ENCODE results near the gene SLC22A31. TPM values are rescaled to one million over a fixed set of nuclear protein-coding genes. Genes with fewer than 3 reads are reported as not detected.

SLC22A31 gene
- total RNA-seq, 1 experiment from 2014 or later = not detected

GRCh38 chr16:89175280-89176146 is 24.8 kb downstream of the SLC22A31 start:
- intact Hi-C loops (cut with micrococcal nuclease) = no loop called here
- H3K27ac Mint-ChIP-seq (ENCODE audit: low read depth, unreplicated experiment) = no peak overlapping the region
- no peaks in the 10 kb centered on the region for H3K27me3 Mint-ChIP-seq (ENCODE audit: insufficient read depth, unreplicated experiment)
- no peak overlapping the region for H3K4me3 Mint-ChIP-seq (ENCODE audit: unreplicated experiment)
- ChIA-PET POLR2A (no interaction called here), CTCF (interaction anchor here (0.7 kb wide), 1 partner anchor 435 kb away, joined by 3 read pairs; no protein-coding TSS in a partner anchor)
- H3K36me3 Mint-ChIP-seq (ENCODE audit: insufficient read depth, unreplicated experiment) = no peaks in the 10 kb centered on the region
- TF ChIP-seq CTCF (IDR thresholded peaks at IDR 0.05; ENCODE audit: unreplicated experiment) = no peak
- peaks cover 5% of the 10 kb centered on the region for H3K4me1 Mint-ChIP-seq (ENCODE audit: insufficient read depth, unreplicated experiment)
- no peaks in the 10 kb centered on the region for H3K9me3 Mint-ChIP-seq (ENCODE audit: unreplicated experiment)
- no peak for DNase-seq (ENCODE audit: unreplicated experiment)
- no TSS peak for BruUV-seq (replicated peaks)

GRCh38 chr16:89174877-89175276 is 25.5 kb downstream of the SLC22A31 start:
- H3K27me3 Mint-ChIP-seq (ENCODE audit: insufficient read depth, unreplicated experiment) = no peaks in the 10 kb centered on the region
- intact Hi-C loops (cut with micrococcal nuclease) = no loop called here
- H3K36me3 Mint-ChIP-seq (ENCODE audit: insufficient read depth, unreplicated experiment) = no peaks in the 10 kb centered on the region
- no peak for TF ChIP-seq CTCF (IDR thresholded peaks at IDR 0.05; ENCODE audit: unreplicated experiment)
- CTCF ChIA-PET = interaction anchor here (0.5 to 0.7 kb wide), 2 partner anchors 434 to 454 kb away, joined by 3 read pairs; no protein-coding TSS in a partner anchor
- no peak overlapping the region for H3K4me3 Mint-ChIP-seq (ENCODE audit: unreplicated experiment)
- H3K27ac Mint-ChIP-seq (ENCODE audit: low read depth, unreplicated experiment) = no peak overlapping the region
- no peak for DNase-seq (ENCODE audit: unreplicated experiment)
- POLR2A ChIA-PET = no interaction called here
- BruUV-seq (replicated peaks) = no TSS peak
- no peaks in the 10 kb centered on the region for H3K9me3 Mint-ChIP-seq (ENCODE audit: unreplicated experiment)
- H3K4me1 Mint-ChIP-seq (ENCODE audit: insufficient read depth, unreplicated experiment) = peaks cover 5% of the 10 kb centered on the region

- no peaks in the 10 kb centered on the region for H3K36me3 Mint-ChIP-seq (ENCODE audit: insufficient read depth, unreplicated experiment)
- no TSS peak for BruUV-seq (replicated peaks)
- H3K4me3 Mint-ChIP-seq (ENCODE audit: unreplicated experiment) = no peak overlapping the region
- H3K27me3 Mint-ChIP-seq (ENCODE audit: insufficient read depth, unreplicated experiment) = no peaks in the 10 kb centered on the region
- intact Hi-C loops (cut with micrococcal nuclease) = no loop called here
- H3K27ac Mint-ChIP-seq (ENCODE audit: low read depth, unreplicated experiment) = no peak overlapping the region
- no peak for TF ChIP-seq CTCF (IDR thresholded peaks at IDR 0.05; ENCODE audit: unreplicated experiment)
- POLR2A ChIA-PET = no interaction called here
- no peaks in the 10 kb centered on the region for H3K9me3 Mint-ChIP-seq (ENCODE audit: unreplicated experiment)
- DNase-seq (ENCODE audit: unreplicated experiment) = no peak
- peaks cover 5% of the 10 kb centered on the region for H3K4me1 Mint-ChIP-seq (ENCODE audit: insufficient read depth, unreplicated experiment)
- CTCF ChIA-PET = interaction anchor here (0.5 to 0.7 kb wide), 4 partner anchors 136 to 566 kb away, joined by 3 to 5 read pairs (median 4); no protein-coding TSS in a partner anchor
Observed at GRCh38 chr16:89174055-89174827, 26.1 kb downstream of the SLC22A31 start.
